WTC11 (cell line): ENCODE measurements around the gene KCNQ2. TPM values are rescaled to one million over a fixed set of nuclear protein-coding genes. Genes with fewer than 3 reads are reported as not detected.

Experiments used
- ATAC-seq: fragments of 200-7000 bp; cut with Tn5 transposase; 2 replicates; pipeline ENCODE4 v1.10.0; 2021; ENCODE audit warnings: mild to moderate bottlenecking, moderate library complexity
- CTCF ChIA-PET: fragments of 300-600 bp; sonication (Branson Sonifier 250); formaldehyde crosslinking; loops from one replicate; lab custom pipeline; 2021; ENCODE audit warnings: antibody characterized with exemption; lab: Charles Lee
- POLR2A ChIA-PET: fragments of 350-600 bp; sonication (Branson Sonifier 250); formaldehyde crosslinking; loops from one replicate; lab custom pipeline; 2021; ENCODE audit warnings: antibody characterized with exemption; lab: Charles Lee
- DNase-seq: peaks from one replicate; pipeline ENCODE4 v3.0.0; 2021; ENCODE audit warnings: low spot score
- H3K27ac Mint-ChIP-seq: 2 replicates; pipeline ENCODE4 v1.8.0; 2021; ENCODE audit warnings: mixed read lengths
- H3K27me3 Mint-ChIP-seq: 2 replicates; pipeline ENCODE4 v1.8.0; 2021; ENCODE audit warnings: low read depth, mild to moderate bottlenecking, moderate library complexity, mixed read lengths
- H3K36me3 Mint-ChIP-seq: 2 replicates; pipeline ENCODE4 v1.8.0; 2021; ENCODE audit warnings: mixed read lengths
- H3K4me1 Mint-ChIP-seq: 2 replicates; pipeline ENCODE4 v1.8.0; 2022; ENCODE audit warnings: mixed read lengths
- H3K4me3 Mint-ChIP-seq: 2 replicates; pipeline ENCODE4 v1.8.0; 2021; ENCODE audit warnings: mild to moderate bottlenecking, moderate library complexity, mixed read lengths
- H3K9me3 Mint-ChIP-seq: 2 replicates; pipeline ENCODE4 v1.8.0; 2021; ENCODE audit warnings: mixed read lengths
- AFF4 ChIP-seq: sonication (generic); formaldehyde crosslinking; IDR thresholded peaks from 2 replicates; pipeline ENCODE4 v1.8.1; 2023; ENCODE audit warnings: mild to moderate bottlenecking, missing genetic modification reagents, borderline replicate concordance
- ARID4B ChIP-seq: sonication (generic); formaldehyde crosslinking; IDR thresholded peaks from 2 replicates; pipeline ENCODE4 v1.8.0; 2023; ENCODE audit warnings: missing genetic modification reagents, mild to moderate bottlenecking, borderline replicate concordance
- ATF6 ChIP-seq: sonication (generic); formaldehyde crosslinking; IDR thresholded peaks from 2 replicates; pipeline ENCODE4 v1.8.1; 2023; ENCODE audit warnings: mild to moderate bottlenecking, missing genetic modification reagents
- E2F4 ChIP-seq: sonication (generic); formaldehyde crosslinking; IDR thresholded peaks from 2 replicates; pipeline ENCODE4 v1.8.1; 2022; ENCODE audit warnings: low read depth, mild to moderate bottlenecking, moderate library complexity, missing genetic modification reagents, borderline replicate concordance
- ETV6 ChIP-seq: sonication (generic); formaldehyde crosslinking; IDR thresholded peaks from 2 replicates; pipeline ENCODE4 v1.8.1; 2022; ENCODE audit warnings: mild to moderate bottlenecking, missing genetic modification reagents
- HMGA2 ChIP-seq: fragments of 250-450 bp; sonication (Bioruptor Pico); IDR thresholded peaks from 2 replicates; pipeline ENCODE4 v1.4.0; 2021; ENCODE audit warnings: mild to moderate bottlenecking, moderate library complexity
- JUN ChIP-seq: sonication (generic); formaldehyde crosslinking; IDR thresholded peaks from 2 replicates; pipeline ENCODE4 v1.8.0; 2023; ENCODE audit warnings: mild to moderate bottlenecking, missing genetic modification reagents
- KAT7 ChIP-seq: sonication (generic); formaldehyde crosslinking; IDR thresholded peaks from 2 replicates; pipeline ENCODE4 v1.8.1; 2023; ENCODE audit warnings: missing genetic modification reagents, mild to moderate bottlenecking, borderline replicate concordance
- MLX ChIP-seq: sonication (generic); formaldehyde crosslinking; IDR thresholded peaks from 2 replicates; pipeline ENCODE4 v1.8.1; 2023; ENCODE audit warnings: mild to moderate bottlenecking, missing genetic modification reagents, moderate library complexity
- NR1H2 ChIP-seq: sonication (generic); formaldehyde crosslinking; IDR thresholded peaks from 2 replicates; pipeline ENCODE4 v1.9.0; 2021; ENCODE audit warnings: mild to moderate bottlenecking, moderate library complexity, missing genetic modification reagents
- SMAD4 ChIP-seq: sonication (generic); formaldehyde crosslinking; IDR thresholded peaks from 2 replicates; pipeline ENCODE4 v1.8.0; 2022; ENCODE audit warnings: mild to moderate bottlenecking, missing genetic modification reagents
- TCF7 ChIP-seq: sonication (generic); formaldehyde crosslinking; IDR thresholded peaks from 2 replicates; pipeline ENCODE4 v1.8.0; 2022; ENCODE audit warnings: mild to moderate bottlenecking, low read depth, missing genetic modification reagents, moderate library complexity
- ZNF121 ChIP-seq: sonication (generic); formaldehyde crosslinking; IDR thresholded peaks from 2 replicates; pipeline ENCODE4 v1.8.0; 2023; ENCODE audit warnings: missing genetic modification reagents
- ZNF263 ChIP-seq: sonication (generic); formaldehyde crosslinking; IDR thresholded peaks from 2 replicates; pipeline ENCODE4 v1.8.1; 2022; ENCODE audit warnings: low read depth, mild to moderate bottlenecking, moderate library complexity, missing genetic modification reagents
- total RNA-seq: library from RNA; stranded (reverse); gene quantifications from 3 replicates; pipeline ENCODE4 v1.2.3, GENCODE V29; 2021

The KCNQ2 gene
- total RNA-seq, 1 experiment from 2014 or later, result 99.8 TPM

GRCh38 chr20:63417097-63417737 lies 55.2 kb downstream of the KCNQ2 start:
- no peak overlapping the region for H3K4me3 Mint-ChIP-seq
- H3K27ac Mint-ChIP-seq, result peak overlapping the region; percentile 90
- ChIA-PET POLR2A (no interaction called here), CTCF (no interaction called here)
- ATAC-seq (peak; percentile 21), DNase-seq (no peak)
- TF ChIP-seq TCF7, result no peak
- no peak for TF ChIP-seq AFF4 (CRISPR knock-in tag)
- no peak for TF ChIP-seq SMAD4 (CRISPR knock-in tag)
- no peak for TF ChIP-seq ETV6 (CRISPR knock-in tag)
- no peak for TF ChIP-seq ARID4B (CRISPR knock-in tag)
- no peak for TF ChIP-seq NR1H2 (CRISPR knock-in tag)
- TF ChIP-seq MLX (CRISPR knock-in tag), result no peak
- no peak for TF ChIP-seq E2F4 (CRISPR knock-in tag)
- no peak for TF ChIP-seq JUN (CRISPR knock-in tag)
- no peak for TF ChIP-seq KAT7 (CRISPR knock-in tag)
- no peak for TF ChIP-seq HMGA2
- TF ChIP-seq ZNF121 (CRISPR knock-in tag), result no peak
- TF ChIP-seq ATF6 (CRISPR knock-in tag), result no peak
- no peak for TF ChIP-seq ZNF263 (CRISPR knock-in tag)
- no peaks in the 10 kb centered on the region for H3K36me3 Mint-ChIP-seq
- H3K9me3 Mint-ChIP-seq, result no peaks in the 10 kb centered on the region
- H3K4me1 Mint-ChIP-seq, result peaks cover 7% of the 10 kb centered on the region
- no peaks in the 10 kb centered on the region for H3K27me3 Mint-ChIP-seq
